Globus pallidus (tissue), 1 donor: Measurements from ENCODE around the gene SCUBE1.
A peak's percentile ranks its signal among the peaks of the same experiment; 100 is the strongest.
"Not testable (repeated sequence)": the region's sequence is repeated elsewhere in the genome, so short reads cannot be mapped to it uniquely, and the experiment has no call there.

Experiments
- DNase-seq: peaks from one replicate; pipeline ENCODE4 v3.0.0-alpha.2; 2015; ENCODE audit warnings: low spot score

The SCUBE1 gene

GRCh38 chr22:43301866-43302265 is 41.3 kb downstream of the SCUBE1 start:
- DNase-seq, result no peak

- DNase-seq, result no peak
These were observed 42.1 kb downstream of the SCUBE1 start for GRCh38 chr22:43300891-43301676.

- no peak for DNase-seq
These were observed 43.4 kb downstream of the SCUBE1 start for GRCh38 chr22:43299736-43300135.

- no peak for DNase-seq
These were observed 44.9 kb downstream of the SCUBE1 start for GRCh38 chr22:43298062-43298801.

GRCh38 chr22:43297270-43298061 is 45.7 kb downstream of the SCUBE1 start:
- DNase-seq, result no peak

GRCh38 chr22:43296276-43296902 is 46.8 kb downstream of the SCUBE1 start:
- DNase-seq, result no peak

- no peak for DNase-seq
These were observed 47.5 kb downstream of the SCUBE1 start for GRCh38 chr22:43295660-43296059.

GRCh38 chr22:43295173-43295572 is 48.0 kb downstream of the SCUBE1 start:
- no peak for DNase-seq

GRCh38 chr22:43293655-43294392 is 49.3 kb downstream of the SCUBE1 start:
- DNase-seq, result peak; percentile 12

GRCh38 chr22:43293259-43293654 is 49.9 kb downstream of the SCUBE1 start:
- no peak for DNase-seq

GRCh38 chr22:43292630-43293018 is 50.5 kb downstream of the SCUBE1 start:
- DNase-seq, result no peak

- DNase-seq, result no peak
These were observed 51.8 kb downstream of the SCUBE1 start for GRCh38 chr22:43291381-43291780.

- no peak for DNase-seq
These were observed 53.0 kb downstream of the SCUBE1 start for GRCh38 chr22:43289976-43290721.

- DNase-seq, result no peak
These were observed 53.6 kb downstream of the SCUBE1 start for GRCh38 chr22:43289531-43289963.

- DNase-seq, result no peak
These were observed 54.3 kb downstream of the SCUBE1 start for GRCh38 chr22:43288807-43289420.

- DNase-seq, result no peak
These were observed 54.8 kb downstream of the SCUBE1 start for GRCh38 chr22:43288378-43288777.

- DNase-seq, result no peak
These were observed 55.7 kb downstream of the SCUBE1 start for GRCh38 chr22:43287441-43287840.

GRCh38 chr22:43281394-43281793 is 61.8 kb downstream of the SCUBE1 start:
- DNase-seq, result no peak

- DNase-seq, result not testable (repeated sequence)
These were observed 62.7 kb downstream of the SCUBE1 start for GRCh38 chr22:43280523-43280886.

- DNase-seq, result no peak
These were observed 63.2 kb downstream of the SCUBE1 start for GRCh38 chr22:43279867-43280522.
